HG03460 (cell line): ENCODE measurements around the gene RBM12.

Experiments
- ATAC-seq: cut with Tn5 transposase; IDR thresholded peaks from one replicate; pipeline ENCODE4 v1.9.1; 2021; ENCODE audit not compliant: unreplicated experiment

The RBM12 gene

GRCh38 chr20:35602851-35603495 lies 61.7 kb downstream of the RBM12 start:
- no peak for ATAC-seq

- no peak for ATAC-seq
Measured at GRCh38 chr20:35601990-35602389, 62.7 kb downstream of the RBM12 start.

GRCh38 chr20:35600993-35601973 lies 63.4 kb downstream of the RBM12 start:
- ATAC-seq, result no peak

- no peak for ATAC-seq
Measured at GRCh38 chr20:35600176-35600992, 64.3 kb downstream of the RBM12 start.

GRCh38 chr20:35599776-35600120 lies 65.0 kb downstream of the RBM12 start:
- ATAC-seq, result no peak
